ENCODE measurements around the gene PRPS2.

DNA sequence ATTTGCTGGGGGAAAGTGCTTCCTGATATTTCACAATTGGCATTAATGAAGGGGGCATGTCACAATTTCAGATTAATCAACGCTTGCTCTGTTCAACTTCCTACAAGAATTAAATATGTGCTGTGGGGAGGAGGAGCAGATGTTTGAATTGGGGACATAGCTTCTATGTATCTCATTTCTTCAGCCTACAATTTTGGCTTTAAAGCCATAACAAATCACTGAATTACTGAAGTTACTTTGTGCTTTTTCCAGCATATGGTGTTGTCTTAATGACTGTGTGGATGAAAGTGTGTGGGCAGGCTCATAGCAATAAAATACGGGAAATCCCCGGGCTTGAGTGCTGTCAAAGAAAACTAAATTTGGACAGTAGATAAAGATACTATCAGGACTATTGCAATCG is 76.5 kb downstream of the PRPS2 start:
- TF ChIP-seq EZH2 (IDR thresholded peaks at IDR 0.05; ENCODE audit: low read length) = no peak
- TF ChIP-seq, protein P1, sequence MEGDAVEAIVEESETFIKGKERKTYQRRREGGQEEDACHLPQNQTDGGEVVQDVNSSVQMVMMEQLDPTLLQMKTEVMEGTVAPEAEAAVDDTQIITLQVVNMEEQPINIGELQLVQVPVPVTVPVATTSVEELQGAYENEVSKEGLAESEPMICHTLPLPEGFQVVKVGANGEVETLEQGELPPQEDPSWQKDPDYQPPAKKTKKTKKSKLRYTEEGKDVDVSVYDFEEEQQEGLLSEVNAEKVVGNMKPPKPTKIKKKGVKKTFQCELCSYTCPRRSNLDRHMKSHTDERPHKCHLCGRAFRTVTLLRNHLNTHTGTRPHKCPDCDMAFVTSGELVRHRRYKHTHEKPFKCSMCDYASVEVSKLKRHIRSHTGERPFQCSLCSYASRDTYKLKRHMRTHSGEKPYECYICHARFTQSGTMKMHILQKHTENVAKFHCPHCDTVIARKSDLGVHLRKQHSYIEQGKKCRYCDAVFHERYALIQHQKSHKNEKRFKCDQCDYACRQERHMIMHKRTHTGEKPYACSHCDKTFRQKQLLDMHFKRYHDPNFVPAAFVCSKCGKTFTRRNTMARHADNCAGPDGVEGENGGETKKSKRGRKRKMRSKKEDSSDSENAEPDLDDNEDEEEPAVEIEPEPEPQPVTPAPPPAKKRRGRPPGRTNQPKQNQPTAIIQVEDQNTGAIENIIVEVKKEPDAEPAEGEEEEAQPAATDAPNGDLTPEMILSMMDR (optimal IDR thresholded peaks at IDR 0.05 in 1 of 3, IDR thresholded peaks at IDR 0.05 in 1 of 3, conservative IDR thresholded peaks at IDR 0.05 in 1 of 3; ENCODE audit: extremely low read depth in 1 of 3, insufficient read depth in 2 of 3, low read length in 3 of 3) = no peak
